ENCODE results near the gene TSSC4.

Gene TSSC4

DNA sequence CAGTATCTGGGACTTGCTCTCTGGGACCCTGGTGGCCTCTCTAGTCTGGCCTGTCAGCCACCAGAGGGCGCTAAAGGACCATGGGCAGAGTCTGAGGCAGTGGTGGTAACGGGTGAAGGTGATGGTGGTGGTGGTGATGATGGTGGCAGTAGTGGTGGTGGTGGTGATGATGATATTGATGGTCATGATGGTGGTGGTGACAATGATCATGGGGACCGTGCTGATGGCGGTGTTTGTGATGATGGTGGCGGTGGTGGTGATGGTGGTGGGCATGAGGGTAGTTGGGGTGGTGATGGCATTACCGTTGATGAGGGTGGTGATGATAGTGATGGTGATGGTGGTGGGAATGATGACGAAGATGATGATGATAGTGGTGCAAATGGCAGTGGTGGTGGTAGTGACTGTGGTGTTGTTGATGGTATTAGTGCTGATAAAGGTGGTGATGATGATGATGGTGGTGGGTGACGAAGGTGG lies 27.8 kb downstream of the TSSC4 start:
- TF ChIP-seq GATA1 (IDR thresholded peaks at IDR 0.05; ENCODE audit: low read depth, low read length) (no peak), POLR2A (IDR thresholded peaks at IDR 0.05; ENCODE audit: low read length) (no peak)
- DNase-seq = peak; percentile 66 to 84

GRCh38 chr11:2431395-2431794 lies 30.8 kb downstream of the TSSC4 start:
- TF ChIP-seq GATA1 (IDR thresholded peaks at IDR 0.05; ENCODE audit: low read depth, low read length) (no peak), POLR2A (IDR thresholded peaks at IDR 0.05; ENCODE audit: low read length) (no peak)
- DNase-seq = no peak

GRCh38 chr11:2432171-2432621 lies 31.6 kb downstream of the TSSC4 start:
- TF ChIP-seq GATA1 (IDR thresholded peaks at IDR 0.05; ENCODE audit: low read depth, low read length) (no peak), POLR2A (IDR thresholded peaks at IDR 0.05; ENCODE audit: low read length) (no peak)
- DNase-seq = no peak

- no peak for DNase-seq
- TF ChIP-seq POLR2A (IDR thresholded peaks at IDR 0.05; ENCODE audit: low read length) (no peak), GATA1 (IDR thresholded peaks at IDR 0.05; ENCODE audit: low read depth, low read length) (no peak)
These were observed 32.1 kb downstream of the TSSC4 start for GRCh38 chr11:2432628-2433071.

- TF ChIP-seq GATA1 (IDR thresholded peaks at IDR 0.05; ENCODE audit: low read depth, low read length) = no peak
- TF ChIP-seq POLR2A (IDR thresholded peaks at IDR 0.05; ENCODE audit: low read length) = no peak
- DNase-seq = no peak
These were observed 32.8 kb downstream of the TSSC4 start for GRCh38 chr11:2433106-2433925.

- peak in 1 of 2 experiments; percentile 14 for DNase-seq
- TF ChIP-seq GATA1 (IDR thresholded peaks at IDR 0.05; ENCODE audit: low read depth, low read length) = no peak
- no peak for TF ChIP-seq POLR2A (IDR thresholded peaks at IDR 0.05; ENCODE audit: low read length)
These were observed 33.5 kb downstream of the TSSC4 start for GRCh38 chr11:2434008-2434407.

DNA sequence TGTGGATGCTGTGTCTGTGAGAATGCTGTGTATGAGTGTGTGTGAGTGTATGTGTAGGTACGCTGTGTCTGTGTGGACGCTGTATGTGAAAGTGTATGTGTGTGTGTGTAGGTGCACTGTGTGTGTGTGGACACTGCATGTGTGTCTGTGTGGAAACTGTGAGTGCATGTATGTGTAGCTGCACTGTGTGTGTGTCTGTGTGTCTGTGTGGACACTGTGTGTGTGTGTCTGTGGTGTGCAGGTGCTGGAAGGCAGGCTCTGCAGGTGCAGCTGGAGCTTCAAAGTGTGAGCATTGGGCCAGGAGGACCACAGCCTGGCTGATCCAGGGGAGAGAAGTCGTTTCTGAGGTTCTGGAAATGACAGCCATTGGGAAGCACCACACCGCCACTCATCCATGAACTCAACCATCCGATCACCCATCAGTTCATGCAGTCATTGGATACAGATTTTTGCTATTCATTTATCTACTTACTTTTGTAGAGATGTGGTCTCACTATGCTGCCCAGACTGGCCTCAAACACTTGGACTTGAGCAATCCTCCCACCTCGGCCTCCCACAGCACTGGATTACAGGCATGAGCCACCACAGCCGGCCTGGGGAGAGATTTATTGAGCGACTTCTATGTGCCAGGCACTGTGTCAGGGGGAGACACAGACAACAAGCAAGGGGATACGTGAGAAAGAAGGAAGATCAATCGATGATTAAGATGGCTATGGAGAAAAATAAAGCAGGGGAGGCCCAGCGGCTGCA lies 34.1 kb downstream of the TSSC4 start:
- DNase-seq = no peak
- TF ChIP-seq GATA1 (IDR thresholded peaks at IDR 0.05; ENCODE audit: low read depth, low read length) (no peak), POLR2A (IDR thresholded peaks at IDR 0.05; ENCODE audit: low read length) (no peak)

DNA sequence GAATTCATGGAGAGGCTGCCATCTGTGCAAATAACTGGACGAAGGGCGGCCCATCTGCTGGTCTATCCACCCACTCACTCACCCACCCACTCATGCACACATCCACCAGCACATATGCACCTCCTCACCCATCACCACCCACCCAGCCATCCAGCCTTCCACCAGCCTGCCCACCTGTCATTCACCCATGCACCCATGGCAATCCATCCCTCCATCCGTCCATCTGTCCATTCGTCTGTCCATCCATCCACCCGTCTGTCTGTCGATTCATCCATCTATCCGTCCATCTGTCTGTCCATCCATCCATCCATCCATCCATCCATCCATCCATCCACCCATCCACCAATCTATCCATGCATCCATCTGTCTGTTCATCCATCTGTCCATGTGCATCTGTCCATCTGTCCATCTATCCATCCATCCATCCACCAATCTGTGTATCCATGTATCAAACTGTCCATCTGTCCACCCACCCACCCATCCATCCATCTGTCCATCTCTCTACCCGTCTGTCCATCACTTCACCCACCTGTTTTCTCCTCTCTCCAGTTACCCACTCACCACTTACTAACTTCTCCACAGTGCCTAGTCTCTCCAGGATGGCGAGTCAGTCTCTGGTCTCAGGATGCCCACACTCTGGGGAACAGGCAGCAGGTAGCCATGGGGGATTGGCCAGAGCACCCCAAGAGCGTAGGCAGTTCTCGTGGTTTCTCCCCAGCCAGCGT lies 34.9 kb downstream of the TSSC4 start:
- no peak for DNase-seq
- TF ChIP-seq GATA1 (IDR thresholded peaks at IDR 0.05; ENCODE audit: low read depth, low read length) (no peak), POLR2A (IDR thresholded peaks at IDR 0.05; ENCODE audit: low read length) (no peak)

GRCh38 chr11:2436013-2436520 lies 35.5 kb downstream of the TSSC4 start:
- no peak for DNase-seq
- no peak for TF ChIP-seq POLR2A (IDR thresholded peaks at IDR 0.05; ENCODE audit: low read length)
- TF ChIP-seq GATA1 (IDR thresholded peaks at IDR 0.05; ENCODE audit: low read depth, low read length) = no peak

- no peak for DNase-seq
These were observed 36.0 kb downstream of the TSSC4 start for GRCh38 chr11:2436521-2437031.

GRCh38 chr11:2437516-2437915 lies 37.0 kb downstream of the TSSC4 start:
- no peak for DNase-seq
- no peak for TF ChIP-seq POLR2A (IDR thresholded peaks at IDR 0.05; ENCODE audit: low read length)
- TF ChIP-seq GATA1 (IDR thresholded peaks at IDR 0.05; ENCODE audit: low read depth, low read length) = no peak

More at GRCh38 chr11:2436521-2437031, 36.0 kb downstream of the TSSC4 start:
- TF ChIP-seq GATA1 (IDR thresholded peaks at IDR 0.05; ENCODE audit: low read depth, low read length) (no peak), POLR2A (IDR thresholded peaks at IDR 0.05; ENCODE audit: low read length) (no peak)

DNA sequence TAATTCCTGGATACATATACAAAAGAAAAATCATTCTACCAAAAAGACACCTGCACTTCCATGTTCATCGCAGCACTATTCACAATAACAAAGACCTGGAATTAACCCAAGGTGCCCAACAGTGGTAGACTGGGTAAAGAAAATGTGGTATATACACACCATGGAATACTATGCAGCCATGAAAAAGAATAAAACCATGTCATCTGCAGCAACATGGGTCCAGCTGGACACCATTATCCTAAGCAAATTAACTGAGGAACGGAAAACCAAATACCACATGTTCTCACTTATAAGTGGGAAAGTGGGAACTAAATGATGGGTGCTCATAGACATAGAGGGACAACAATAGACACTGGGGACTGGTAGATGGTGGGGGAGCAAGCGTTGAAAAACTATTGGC lies 39.3 kb downstream of the TSSC4 start:
- no peak for DNase-seq
- no peak for TF ChIP-seq POLR2A (IDR thresholded peaks at IDR 0.05; ENCODE audit: low read length)
- no peak for TF ChIP-seq GATA1 (IDR thresholded peaks at IDR 0.05; ENCODE audit: low read depth, low read length)

DNA sequence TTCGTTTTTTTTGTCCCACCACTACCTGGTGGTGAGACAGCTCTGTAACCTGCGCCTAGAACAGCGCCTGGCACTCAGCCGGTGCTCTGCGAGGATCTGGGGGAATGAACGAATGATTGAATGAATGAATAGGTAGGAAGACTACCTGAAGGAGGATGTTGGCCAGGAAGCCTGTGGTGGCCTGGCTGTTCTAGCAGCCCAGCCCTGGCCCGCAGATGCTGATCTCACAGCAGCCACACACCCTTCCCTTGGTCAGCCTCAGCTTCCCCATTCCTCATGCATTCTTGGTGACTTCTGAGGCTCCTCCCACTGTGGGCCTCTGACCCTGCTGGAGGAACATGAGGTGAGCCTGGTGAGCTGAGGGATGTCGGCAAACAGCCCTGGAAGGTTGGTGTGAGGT lies 40.1 kb downstream of the TSSC4 start:
- TF ChIP-seq POLR2A (IDR thresholded peaks at IDR 0.05; ENCODE audit: low read length) = no peak
- TF ChIP-seq GATA1 (IDR thresholded peaks at IDR 0.05; ENCODE audit: low read depth, low read length) = no peak
- no peak for DNase-seq
